ENCODE results near the gene PPP1R12B.
"Not testable (repeated sequence)": the region's sequence is repeated elsewhere in the genome, so short reads cannot be mapped to it uniquely, and the experiment has no call there.

The PPP1R12B gene

DNA sequence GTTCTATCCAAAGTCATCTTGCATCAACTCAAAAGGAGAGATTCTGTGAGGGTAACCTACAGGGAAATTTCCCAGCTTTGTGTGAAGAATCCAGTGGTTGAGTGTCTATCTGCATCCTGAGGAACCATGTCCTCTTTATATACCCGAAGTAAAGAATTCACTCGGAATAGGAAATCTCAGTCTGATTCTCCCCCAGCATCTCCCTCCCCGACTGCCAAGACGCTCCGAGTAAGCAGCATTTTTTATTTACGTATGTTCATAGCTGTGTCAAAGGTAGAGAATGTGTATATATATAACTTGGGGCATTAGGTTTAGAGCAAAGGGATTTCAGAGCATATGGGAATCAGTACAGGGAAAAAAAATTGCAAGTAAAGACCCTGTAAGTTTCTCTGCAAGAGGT lies 191.5 kb downstream of the PPP1R12B start:
- DNase-seq = no peak

DNA sequence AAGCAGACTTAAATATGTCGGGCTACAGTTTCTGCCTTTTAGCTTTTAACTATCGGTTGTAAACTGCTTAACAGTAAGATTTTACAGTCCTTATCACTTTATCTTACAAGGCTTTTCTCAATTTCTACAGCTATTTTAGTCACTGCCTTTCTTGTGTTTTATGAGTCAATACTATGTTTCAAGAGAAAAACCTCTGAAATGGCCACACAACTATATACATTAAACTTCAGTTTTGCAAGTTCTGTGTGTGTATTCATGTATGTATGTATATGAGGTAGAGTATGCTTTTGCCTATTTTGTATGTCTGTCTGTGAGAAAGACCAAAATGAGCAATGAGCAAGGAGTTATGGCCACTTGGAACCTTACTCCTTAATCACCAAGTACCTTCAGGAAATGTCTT lies 191.9 kb downstream of the PPP1R12B start:
- no peak for DNase-seq

- DNase-seq = not testable (repeated sequence)
Measured at GRCh38 chr1:202540858-202541257, 192.4 kb downstream of the PPP1R12B start.

DNA sequence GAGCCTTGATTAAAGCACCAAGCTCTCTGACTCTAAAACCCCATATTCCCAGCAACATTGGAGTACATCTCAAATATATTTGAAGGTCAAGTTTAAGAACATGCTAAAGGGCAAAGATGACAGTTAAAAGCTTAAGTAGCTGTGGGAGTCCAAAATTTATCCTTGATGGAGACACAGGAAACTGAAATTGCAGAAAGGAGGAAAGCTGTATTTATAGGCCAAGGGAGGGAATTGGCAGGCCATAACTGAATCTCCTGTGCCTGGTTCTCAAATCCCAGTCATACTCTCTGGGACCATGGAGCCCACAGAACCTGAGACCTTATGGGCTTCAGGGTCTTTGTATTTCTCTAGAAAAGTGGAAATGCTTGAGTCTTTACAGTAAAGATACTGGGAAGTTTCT lies 193.9 kb downstream of the PPP1R12B start:
- DNase-seq = not testable (repeated sequence)

DNA sequence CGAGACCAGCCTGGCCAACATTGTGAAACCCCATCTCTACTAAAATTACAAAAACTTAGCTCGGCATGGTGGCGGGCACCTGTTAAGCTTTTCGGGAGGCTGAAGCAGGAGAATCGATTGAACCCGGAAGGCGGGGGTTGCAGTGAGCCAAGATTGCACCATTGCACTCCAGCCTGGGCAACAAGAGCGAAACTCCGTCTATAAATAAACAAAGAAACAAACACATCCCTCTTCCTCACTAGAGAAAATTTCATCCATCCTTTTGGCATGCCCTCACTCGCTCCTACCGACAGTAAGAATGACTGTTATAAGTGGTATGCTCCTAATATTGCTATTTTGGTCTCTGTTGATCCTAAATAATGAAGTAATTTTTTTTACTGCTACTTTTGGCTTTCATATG lies 195.0 kb downstream of the PPP1R12B start:
- not testable (repeated sequence) for DNase-seq

- not testable (repeated sequence) for DNase-seq
Measured at GRCh38 chr1:202544766-202545449, 196.4 kb downstream of the PPP1R12B start.

DNA sequence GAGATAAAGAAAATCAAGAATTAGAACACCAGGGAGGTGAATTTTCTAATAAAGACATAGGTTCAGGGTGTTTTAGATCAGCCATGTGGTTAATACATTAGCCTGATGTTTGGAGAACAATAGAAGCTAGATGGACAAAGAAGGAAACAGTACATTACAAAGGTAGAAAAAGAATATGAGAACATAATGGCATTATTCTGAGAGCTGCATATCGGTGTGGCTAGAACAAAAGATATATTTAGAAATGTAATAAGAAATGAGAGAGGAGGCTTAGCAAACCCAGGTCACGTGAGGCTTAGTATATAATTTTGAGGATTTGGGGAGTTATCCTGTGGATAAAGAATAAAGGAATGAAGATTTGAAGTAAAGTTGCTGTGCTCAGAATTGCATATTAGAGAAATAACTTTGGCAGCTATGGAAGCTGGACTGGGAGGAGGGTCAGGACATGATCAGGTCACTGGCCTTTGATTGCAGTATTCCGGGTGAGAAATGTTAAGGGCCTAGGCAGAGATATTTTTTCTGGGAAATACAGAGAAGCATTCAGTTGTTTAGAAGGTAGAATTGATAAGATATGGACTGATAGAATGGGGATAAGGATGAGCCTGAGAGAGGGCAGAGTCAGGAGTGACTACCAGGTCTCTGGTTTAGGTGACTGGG lies 197.3 kb downstream of the PPP1R12B start:
- DNase-seq = not testable (repeated sequence)

DNA sequence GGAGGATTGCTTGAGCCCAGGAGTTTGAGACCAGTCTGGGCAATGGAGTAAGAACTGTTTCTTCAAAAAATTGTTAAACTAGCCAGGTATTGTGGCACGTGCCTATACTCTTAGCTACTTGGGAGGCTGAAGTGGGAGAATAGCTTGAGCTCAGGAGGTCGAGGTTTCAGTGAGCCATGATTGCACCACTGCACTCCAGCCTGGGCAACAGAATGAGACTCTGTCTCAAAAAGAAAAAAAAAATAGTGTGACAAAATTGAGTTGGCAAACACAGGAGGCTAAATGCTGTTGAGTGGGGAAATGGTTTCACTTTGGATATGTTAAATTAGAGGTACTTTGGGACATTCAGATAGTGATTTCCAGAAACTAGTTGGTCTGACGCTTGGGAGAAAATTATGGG lies 197.9 kb downstream of the PPP1R12B start:
- DNase-seq = not testable (repeated sequence)

GRCh38 chr1:202546796-202547195 lies 198.3 kb downstream of the PPP1R12B start:
- DNase-seq = not testable (repeated sequence)

GRCh38 chr1:202547215-202547614 lies 198.7 kb downstream of the PPP1R12B start:
- DNase-seq = no peak

DNA sequence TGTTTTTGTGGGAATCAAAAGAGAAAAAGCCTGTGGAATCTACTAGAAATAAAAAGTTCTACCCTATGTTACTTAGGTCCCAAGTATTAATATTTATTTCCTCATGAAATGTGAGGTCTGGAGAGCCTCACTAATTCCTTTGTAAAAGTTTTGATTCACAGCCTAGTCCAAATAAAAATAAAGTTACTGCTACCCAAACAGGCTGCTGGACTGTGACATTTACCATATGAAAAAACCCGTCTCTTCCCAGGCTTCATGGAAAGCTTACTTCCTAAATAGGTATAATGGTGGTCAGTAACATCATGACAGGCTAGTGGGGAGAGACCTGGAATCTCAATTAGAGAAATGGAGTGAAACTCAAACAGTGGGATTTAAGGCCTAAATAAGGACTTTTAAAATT lies 201.6 kb downstream of the PPP1R12B start:
- not testable (repeated sequence) for DNase-seq

DNA sequence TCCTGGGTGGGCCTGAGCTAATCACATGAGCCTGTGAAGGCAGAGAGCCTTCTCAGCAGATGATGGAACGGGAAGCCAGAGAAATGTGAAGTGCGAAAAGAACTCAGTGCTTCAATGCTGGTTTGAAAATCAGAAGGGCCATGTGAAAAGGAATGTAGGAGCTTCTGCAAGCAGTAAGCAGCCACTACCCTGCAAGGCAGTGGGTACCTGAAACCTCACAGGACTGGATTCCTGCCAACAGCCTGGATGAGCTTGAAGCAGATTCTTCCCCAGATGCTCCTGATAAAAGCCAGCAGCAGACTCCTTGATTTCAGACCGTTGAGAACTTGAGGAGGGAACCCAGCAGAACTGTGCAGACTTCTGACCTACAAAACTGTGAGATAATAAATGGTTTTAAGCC lies 203.2 kb downstream of the PPP1R12B start:
- no peak for DNase-seq

GRCh38 chr1:202552615-202553014 lies 204.1 kb downstream of the PPP1R12B start:
- not testable (repeated sequence) for DNase-seq

DNA sequence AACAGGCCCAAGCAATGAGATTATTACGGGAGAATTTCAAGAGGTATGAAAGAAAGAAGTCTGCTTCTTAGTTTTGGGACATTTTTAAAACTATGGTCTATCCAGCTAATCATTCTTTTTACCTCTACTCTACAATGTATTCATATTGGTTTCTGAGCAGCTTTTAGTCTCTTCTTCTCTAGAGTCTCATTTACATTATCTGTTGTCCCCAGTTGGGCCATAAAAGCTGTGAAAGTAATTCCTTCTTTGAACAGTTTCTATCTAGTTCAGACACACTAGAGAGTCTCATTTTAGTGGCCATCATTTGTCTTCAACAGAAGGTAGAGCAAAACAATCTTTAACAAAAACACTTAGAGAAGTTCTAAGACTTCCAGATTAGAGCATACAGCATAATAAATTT lies 204.6 kb downstream of the PPP1R12B start:
- not testable (repeated sequence) for DNase-seq

- no peak for DNase-seq
Measured at GRCh38 chr1:202553560-202554038, 205.1 kb downstream of the PPP1R12B start.

DNA sequence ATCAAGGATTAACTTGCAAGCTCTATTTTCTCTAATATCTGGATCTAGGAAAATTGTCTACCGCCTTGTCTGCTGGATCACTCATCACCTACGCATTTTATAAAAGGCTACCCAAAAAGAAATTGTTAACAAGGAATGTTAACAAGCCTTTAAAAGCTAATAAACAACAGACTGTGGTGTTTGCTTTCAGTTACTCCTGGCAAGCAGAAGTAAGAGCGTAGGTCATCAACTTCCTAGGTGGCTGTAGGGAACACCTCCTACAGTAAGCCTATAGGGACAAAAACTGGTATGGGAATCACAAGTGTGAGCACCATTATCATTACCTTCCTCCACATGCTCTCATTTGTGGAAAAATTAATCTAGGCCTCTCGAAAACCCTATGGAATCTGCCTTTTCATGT lies 206.1 kb downstream of the PPP1R12B start:
- DNase-seq = not testable (repeated sequence)

GRCh38 chr1:202556037-202556436 lies 207.5 kb downstream of the PPP1R12B start:
- not testable (repeated sequence) for DNase-seq

- not testable (repeated sequence) for DNase-seq
Measured at GRCh38 chr1:202557662-202558061, 209.2 kb downstream of the PPP1R12B start.

GRCh38 chr1:202561240-202561639 lies 212.7 kb downstream of the PPP1R12B start:
- no peak for DNase-seq

DNA sequence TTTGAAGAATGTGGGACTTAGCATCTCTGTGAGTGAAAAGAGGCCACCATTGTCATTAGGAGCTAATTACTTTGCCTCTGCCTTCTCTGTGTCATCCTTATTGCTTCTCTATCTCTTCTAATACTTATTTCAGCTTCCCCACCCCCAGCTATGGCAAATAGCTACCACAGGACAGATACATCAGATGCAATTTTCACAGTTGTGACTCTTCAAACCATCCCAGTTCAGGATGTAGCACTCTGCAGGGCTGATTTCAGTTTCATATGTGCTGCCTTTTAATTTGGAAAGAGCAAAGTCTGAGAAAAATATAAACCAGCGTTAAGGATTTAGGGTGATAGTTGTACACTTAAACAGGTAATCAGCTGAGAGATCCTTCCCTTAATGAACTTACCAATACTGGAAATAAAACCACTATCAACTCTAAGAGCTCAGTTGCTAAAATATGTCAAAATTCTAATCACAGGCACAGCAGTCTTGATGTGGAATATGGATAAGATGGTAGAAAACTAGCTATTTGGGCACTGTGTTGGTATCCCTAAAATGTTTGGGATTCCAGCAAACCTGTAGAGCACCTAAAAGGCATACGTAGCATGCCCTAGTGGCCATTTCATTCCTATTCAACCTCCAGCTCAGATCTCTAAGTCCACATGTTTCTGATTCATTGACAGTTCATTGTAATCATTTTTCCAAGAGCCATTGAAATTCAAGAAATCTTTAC lies 213.4 kb downstream of the PPP1R12B start:
- DNase-seq = no peak

DNA sequence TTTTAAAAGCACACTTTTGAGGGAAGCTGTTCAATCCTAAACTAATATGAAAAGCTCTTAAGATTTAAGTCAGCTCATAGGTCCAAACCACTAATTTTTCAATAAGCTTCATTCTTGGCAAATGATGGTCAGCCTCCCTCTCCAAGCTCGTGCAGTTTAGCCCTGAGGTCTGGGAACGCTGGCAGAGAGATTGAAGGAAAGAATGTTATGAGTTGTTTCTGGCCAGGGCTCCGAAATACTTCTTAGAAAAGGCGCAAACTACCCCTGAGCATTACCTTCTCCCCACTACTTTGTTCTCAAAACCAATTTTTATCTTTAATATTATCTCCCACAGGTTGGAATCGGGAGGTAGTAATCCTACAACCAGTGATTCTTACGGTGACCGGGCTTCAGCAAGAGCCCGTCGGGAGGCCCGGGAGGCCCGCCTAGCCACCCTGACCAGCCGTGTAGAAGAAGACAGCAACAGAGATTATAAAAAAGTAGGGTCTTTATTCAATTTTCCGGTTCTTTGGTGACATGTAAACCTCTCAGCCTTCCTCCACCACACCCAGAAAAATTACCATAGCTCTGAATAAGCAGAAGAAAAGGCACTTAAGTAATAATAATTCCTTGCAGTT lies 214.1 kb downstream of the PPP1R12B start:
- DNase-seq = no peak

GRCh38 chr1:202563818-202564217 lies 215.3 kb downstream of the PPP1R12B start:
- DNase-seq = no peak

DNA sequence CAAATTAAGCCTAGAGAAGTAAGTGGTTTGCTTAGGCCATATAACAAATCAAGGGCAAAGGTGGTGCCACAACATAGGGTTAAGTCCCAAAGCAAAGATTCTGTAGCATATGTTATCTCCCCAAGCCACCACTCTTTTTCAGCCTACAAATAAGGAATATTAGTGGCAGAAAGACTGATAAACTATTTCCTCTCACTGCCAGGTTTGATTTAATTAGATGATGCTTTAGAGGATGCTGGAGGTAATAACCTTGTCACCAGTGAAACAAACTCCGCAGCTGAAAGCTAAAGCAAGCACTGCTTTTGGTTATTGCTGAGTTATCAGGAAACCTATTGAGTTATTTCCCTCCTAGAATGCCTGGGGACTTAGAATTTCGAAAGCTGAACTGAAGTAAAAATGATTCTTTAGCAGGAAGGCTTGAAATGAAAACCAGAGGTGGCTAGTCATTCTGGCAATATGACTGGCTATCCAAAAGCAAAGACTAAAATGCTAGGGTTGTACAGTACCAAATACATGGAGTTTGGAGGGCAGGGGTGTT lies 216.5 kb downstream of the PPP1R12B start:
- DNase-seq = no peak

Data from NCI-H146 (cell line).